ENCODE data around the gene TMEM50B.

TMEM50B gene

DNA sequence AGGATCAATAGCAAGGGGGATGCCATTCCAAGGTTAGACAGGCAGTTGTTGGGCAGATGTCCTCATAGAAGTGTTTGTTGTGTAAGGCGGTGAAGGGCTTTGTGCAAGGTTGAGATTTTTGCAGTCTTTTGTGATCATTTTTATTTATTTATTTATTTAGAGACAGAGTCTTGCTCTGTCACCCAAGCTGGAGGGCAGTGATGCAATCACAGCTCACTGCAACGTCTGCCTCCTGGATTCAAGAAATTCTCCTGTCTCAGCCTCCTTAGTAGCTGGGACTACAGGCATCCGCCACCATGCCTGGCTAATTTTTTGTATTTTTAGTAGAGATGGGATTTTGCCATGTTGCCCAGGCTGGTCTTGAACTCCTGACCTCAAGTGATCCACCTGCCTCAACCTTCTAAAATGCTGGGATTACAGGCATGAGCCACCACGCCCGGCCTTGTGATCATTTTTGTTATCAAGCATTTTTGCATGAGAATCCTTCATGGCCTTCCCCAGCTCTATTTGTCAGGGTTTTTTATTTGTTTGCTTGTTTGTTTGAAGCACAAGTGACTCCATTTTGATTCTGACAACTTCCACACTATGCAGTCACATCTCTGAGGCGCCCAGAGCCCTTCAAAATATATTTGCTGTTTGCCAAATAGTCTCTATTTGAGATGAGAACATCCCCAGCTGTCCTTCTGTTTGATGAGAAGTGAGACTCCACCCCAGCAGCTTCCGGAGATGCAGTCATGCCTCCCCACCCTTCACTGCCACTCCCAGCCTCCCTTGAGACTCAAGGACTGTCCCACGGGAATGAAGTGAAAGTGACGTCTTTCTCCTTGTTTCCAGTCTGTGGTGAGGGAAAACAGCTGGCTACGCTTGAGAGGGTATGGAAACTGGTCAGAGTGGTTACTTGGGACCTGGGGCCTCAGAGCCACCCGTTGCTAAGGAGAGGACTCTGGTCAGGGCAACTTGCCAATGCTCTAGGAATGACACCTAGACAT lies 38.0 kb downstream of the TMEM50B start:
- H3K4me3 ChIP-seq (ENCODE audit: low read depth, low read length), result no peak overlapping the region
- no peaks in the 10 kb centered on the region for H3K4me1 ChIP-seq (ENCODE audit: control insufficient read depth, insufficient read depth, low read length)
- no peaks in the 10 kb centered on the region for H3K9me3 ChIP-seq (ENCODE audit: control insufficient read depth, insufficient read depth, low read length)
- peaks cover 3% of the 10 kb centered on the region for H3K36me3 ChIP-seq (ENCODE audit: control insufficient read depth, insufficient read depth, low read length)
- H3K9ac ChIP-seq (ENCODE audit: low read depth, low read length), result no peak overlapping the region
- H3K27me3 ChIP-seq (ENCODE audit: control insufficient read depth, insufficient read depth, low read length), result no peaks in the 10 kb centered on the region

DNA sequence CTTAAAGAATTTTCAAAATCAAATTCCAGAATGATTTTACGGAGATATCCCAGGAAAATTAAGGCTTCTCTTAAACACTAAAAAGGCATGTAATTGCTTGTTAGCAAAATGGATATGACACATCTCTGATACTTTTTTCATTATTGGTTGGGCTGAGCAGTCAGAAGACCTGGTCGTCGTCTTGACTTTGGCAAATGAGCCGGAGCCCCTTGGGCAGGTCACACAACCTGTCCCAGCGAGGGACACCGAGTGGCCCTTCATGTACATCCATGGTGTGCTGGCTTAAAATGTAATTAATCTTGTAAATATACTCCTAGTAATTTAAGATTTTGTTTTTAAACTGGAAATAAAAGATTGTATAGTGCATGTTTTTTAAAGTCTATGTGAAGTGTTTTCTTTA lies 42.6 kb downstream of the TMEM50B start:
- H3K36me3 ChIP-seq (ENCODE audit: control insufficient read depth, insufficient read depth, low read length), result peaks cover 16% of the 10 kb centered on the region
- no peaks in the 10 kb centered on the region for H3K4me1 ChIP-seq (ENCODE audit: control insufficient read depth, insufficient read depth, low read length)
- H3K9ac ChIP-seq (ENCODE audit: low read depth, low read length), result no peak overlapping the region
- no peaks in the 10 kb centered on the region for H3K9me3 ChIP-seq (ENCODE audit: control insufficient read depth, insufficient read depth, low read length)
- H3K4me3 ChIP-seq (ENCODE audit: low read depth, low read length), result no peak overlapping the region
- no peaks in the 10 kb centered on the region for H3K27me3 ChIP-seq (ENCODE audit: control insufficient read depth, insufficient read depth, low read length)

DNA sequence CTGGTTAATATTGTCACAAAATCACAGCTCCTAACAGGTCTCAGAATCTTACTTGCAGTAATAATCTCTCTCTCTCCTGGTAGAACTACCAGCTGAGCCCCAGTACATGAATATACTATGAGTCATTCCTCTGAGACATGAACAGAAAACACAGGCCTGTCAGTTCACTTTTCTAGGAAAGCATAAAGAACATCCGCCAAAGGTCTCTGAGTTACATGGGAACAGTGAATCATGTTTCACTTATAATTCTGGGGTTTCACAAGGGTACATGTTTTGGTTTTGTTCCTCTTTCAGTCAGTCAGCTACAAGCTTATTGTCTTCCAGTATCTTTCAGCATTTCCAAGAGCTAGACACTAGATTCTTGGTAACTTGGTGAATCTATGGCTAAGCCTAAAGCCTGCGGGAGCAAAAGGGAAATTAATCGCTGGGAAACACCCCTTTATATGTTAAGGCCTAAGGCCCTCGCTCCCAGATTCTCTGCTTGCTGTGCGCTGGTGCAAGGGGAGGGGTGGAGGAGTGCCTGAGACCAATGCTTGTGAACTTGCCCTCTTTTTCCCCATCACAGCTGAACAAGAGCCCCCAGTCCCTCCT lies 44.9 kb downstream of the TMEM50B start:
- Histone ChIP-seq H3K36me3 (ENCODE audit: control insufficient read depth, insufficient read depth, low read length) (peaks cover 23% of the 10 kb centered on the region), H3K9me3 (ENCODE audit: control insufficient read depth, insufficient read depth, low read length) (no peaks in the 10 kb centered on the region), H3K27me3 (ENCODE audit: control insufficient read depth, insufficient read depth, low read length) (no peaks in the 10 kb centered on the region), H3K4me3 (ENCODE audit: low read depth, low read length) (no peak overlapping the region), H3K9ac (ENCODE audit: low read depth, low read length) (no peak overlapping the region), H3K4me1 (ENCODE audit: control insufficient read depth, insufficient read depth, low read length) (no peaks in the 10 kb centered on the region)

DNA sequence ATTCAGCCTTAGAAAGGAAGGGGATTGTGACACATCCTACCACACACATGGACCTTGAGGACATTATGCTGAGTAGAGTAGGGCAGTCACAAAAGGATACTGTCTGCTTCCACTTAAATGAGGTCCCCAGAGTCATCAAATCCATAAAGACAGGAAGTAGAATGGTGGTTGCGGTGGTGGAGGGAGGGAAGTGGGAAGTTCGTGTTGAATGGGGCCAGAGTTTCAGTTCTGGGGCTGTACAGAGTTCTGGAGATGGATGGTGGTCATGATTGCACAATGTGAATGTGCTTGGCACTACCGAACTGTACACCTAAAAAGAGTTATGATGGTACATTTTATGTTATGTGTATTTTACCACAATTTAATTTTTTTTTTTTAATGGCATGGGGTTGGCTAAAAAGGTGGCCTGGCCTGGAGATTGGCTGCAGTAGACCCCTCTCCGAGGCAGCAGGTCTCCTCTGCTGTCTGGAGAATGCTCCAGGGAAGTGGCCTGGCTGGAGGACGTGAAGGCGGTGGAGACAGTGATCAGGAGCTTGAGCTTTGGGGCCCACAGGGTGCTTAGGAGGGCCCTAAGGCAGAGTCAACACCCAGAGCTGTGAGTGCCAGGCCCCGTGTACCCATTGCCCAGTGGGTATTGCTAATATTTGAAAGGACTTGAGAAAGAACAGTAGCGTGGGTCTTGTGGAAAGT lies 46.2 kb downstream of the TMEM50B start:
- Histone ChIP-seq H3K9ac (ENCODE audit: low read depth, low read length) (no peak overlapping the region), H3K4me3 (ENCODE audit: low read depth, low read length) (no peak overlapping the region), H3K36me3 (ENCODE audit: control insufficient read depth, insufficient read depth, low read length) (peaks cover 28% of the 10 kb centered on the region), H3K9me3 (ENCODE audit: control insufficient read depth, insufficient read depth, low read length) (no peaks in the 10 kb centered on the region), H3K27me3 (ENCODE audit: control insufficient read depth, insufficient read depth, low read length) (no peaks in the 10 kb centered on the region), H3K4me1 (ENCODE audit: control insufficient read depth, insufficient read depth, low read length) (no peaks in the 10 kb centered on the region)

DNA sequence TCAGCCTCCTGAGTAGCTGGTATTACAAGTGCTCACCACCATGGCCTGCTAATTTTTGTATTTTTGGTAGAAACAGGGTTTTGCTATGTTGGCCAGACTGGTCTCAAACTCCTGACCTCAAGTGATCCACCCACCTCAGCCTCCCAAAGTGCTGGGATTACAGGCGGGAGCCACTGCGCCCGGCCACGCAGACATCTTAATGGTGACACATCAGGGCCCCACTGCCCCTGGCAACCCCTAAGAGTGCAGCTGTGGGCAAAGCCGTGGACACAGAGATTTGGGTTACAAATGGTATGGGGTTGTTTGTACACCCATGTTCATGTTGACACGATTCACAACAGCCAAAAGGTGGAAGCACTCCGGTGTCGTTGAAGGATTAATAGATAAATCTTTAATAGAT lies 46.8 kb downstream of the TMEM50B start:
- Histone ChIP-seq H3K36me3 (ENCODE audit: control insufficient read depth, insufficient read depth, low read length) (peaks cover 28% of the 10 kb centered on the region), H3K27me3 (ENCODE audit: control insufficient read depth, insufficient read depth, low read length) (no peaks in the 10 kb centered on the region), H3K4me1 (ENCODE audit: control insufficient read depth, insufficient read depth, low read length) (no peaks in the 10 kb centered on the region), H3K4me3 (ENCODE audit: low read depth, low read length) (no peak overlapping the region), H3K9me3 (ENCODE audit: control insufficient read depth, insufficient read depth, low read length) (no peaks in the 10 kb centered on the region), H3K9ac (ENCODE audit: low read depth, low read length) (no peak overlapping the region)

DNA sequence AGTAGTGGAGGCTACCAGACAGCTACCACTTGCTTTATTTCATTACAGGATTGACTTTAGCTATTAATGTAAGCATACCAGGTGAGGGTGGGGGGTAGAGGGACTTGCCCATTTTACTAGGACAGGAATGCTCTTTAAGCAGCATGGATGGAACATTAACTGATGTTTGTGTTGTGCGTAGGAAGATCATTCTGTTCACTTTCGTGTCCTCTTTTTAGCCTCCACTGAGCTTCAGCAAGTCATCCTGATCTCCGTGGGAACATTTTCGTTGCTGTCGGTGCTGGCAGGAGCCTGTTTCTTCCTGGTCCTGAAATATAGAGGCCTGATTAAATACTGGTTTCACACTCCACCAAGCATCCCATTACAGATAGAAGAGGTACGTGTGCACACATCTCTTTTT lies 47.3 kb downstream of the TMEM50B start:
- Histone ChIP-seq H3K9me3 (ENCODE audit: control insufficient read depth, insufficient read depth, low read length) (no peaks in the 10 kb centered on the region), H3K9ac (ENCODE audit: low read depth, low read length) (no peak overlapping the region), H3K4me1 (ENCODE audit: control insufficient read depth, insufficient read depth, low read length) (no peaks in the 10 kb centered on the region), H3K4me3 (ENCODE audit: low read depth, low read length) (no peak overlapping the region), H3K36me3 (ENCODE audit: control insufficient read depth, insufficient read depth, low read length) (peaks cover 28% of the 10 kb centered on the region), H3K27me3 (ENCODE audit: control insufficient read depth, insufficient read depth, low read length) (no peaks in the 10 kb centered on the region)

DNA sequence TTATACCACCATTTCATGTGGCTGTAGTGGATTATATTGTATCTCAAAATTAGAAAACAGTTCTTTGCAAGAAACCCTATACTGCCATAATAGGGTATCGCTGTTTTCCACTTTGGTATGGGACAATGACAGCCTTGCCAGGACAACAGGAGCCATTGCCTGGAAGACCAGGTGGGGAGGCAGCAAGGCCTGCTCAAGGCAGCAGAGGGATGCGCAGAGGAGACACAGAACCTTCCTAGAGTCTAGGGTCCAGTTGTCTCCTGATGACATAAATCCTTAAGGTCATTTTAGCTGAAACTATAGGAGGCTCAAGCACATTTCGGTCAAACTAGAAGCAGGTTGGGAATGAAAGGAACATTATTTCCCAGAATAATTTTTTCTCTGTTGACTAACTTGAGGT lies 48.9 kb downstream of the TMEM50B start:
- Histone ChIP-seq H3K4me3 (ENCODE audit: low read depth, low read length) (no peak overlapping the region), H3K36me3 (ENCODE audit: control insufficient read depth, insufficient read depth, low read length) (peaks cover 35% of the 10 kb centered on the region), H3K9ac (ENCODE audit: low read depth, low read length) (no peak overlapping the region), H3K9me3 (ENCODE audit: control insufficient read depth, insufficient read depth, low read length) (no peaks in the 10 kb centered on the region), H3K27me3 (ENCODE audit: control insufficient read depth, insufficient read depth, low read length) (no peaks in the 10 kb centered on the region), H3K4me1 (ENCODE audit: control insufficient read depth, insufficient read depth, low read length) (no peaks in the 10 kb centered on the region)

DNA sequence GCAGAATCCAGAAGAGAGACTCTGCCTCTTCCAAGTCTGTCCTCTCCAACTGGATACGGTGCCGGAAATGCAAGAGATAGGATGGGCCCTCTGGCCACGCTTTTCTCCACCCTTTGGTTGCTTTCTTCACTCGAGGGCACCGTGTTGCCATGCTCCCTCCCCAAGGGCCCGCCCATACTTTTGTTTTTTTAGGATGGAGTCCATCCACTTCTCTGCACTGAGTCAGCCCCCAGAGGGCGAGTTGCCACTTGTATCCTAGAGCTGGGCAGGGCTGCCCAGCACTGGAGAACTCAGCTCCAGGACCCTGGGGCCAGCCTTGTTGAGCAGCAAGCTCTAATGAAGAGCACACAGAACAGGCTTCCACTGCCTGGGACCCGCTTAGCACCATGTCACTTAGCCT lies 51.1 kb downstream of the TMEM50B start:
- H3K9me3 ChIP-seq (ENCODE audit: control insufficient read depth, insufficient read depth, low read length), result no peaks in the 10 kb centered on the region
- no peaks in the 10 kb centered on the region for H3K4me1 ChIP-seq (ENCODE audit: control insufficient read depth, insufficient read depth, low read length)
- peaks cover 49% of the 10 kb centered on the region for H3K36me3 ChIP-seq (ENCODE audit: control insufficient read depth, insufficient read depth, low read length)
- H3K27me3 ChIP-seq (ENCODE audit: control insufficient read depth, insufficient read depth, low read length), result no peaks in the 10 kb centered on the region
- no peak overlapping the region for H3K9ac ChIP-seq (ENCODE audit: low read depth, low read length)
- H3K4me3 ChIP-seq (ENCODE audit: low read depth, low read length), result no peak overlapping the region

DNA sequence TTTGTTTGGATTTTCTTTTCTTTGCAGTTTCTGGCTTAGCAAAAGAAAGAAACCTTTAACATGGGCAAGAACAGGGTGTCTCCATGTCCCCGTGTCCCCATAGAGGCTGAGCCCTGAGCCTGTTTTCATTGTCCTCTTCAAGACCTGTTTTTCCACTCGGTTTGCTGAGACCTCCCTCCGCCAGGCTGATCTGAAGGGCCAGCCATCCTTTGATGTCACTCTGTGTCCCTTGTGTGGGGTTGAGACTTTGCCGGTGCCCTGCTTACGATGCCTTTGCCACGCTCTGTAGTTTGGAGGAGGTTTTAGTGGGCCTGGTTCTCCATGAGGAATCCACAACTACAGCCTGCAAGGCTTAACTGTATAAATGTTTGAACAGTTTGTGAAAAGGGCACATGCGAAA lies 52.7 kb downstream of the TMEM50B start:
- Histone ChIP-seq H3K27me3 (ENCODE audit: control insufficient read depth, insufficient read depth, low read length) (no peaks in the 10 kb centered on the region), H3K36me3 (ENCODE audit: control insufficient read depth, insufficient read depth, low read length) (peaks cover 35% of the 10 kb centered on the region), H3K9ac (ENCODE audit: low read depth, low read length) (no peak overlapping the region), H3K4me3 (ENCODE audit: low read depth, low read length) (no peak overlapping the region), H3K9me3 (ENCODE audit: control insufficient read depth, insufficient read depth, low read length) (no peaks in the 10 kb centered on the region), H3K4me1 (ENCODE audit: control insufficient read depth, insufficient read depth, low read length) (no peaks in the 10 kb centered on the region)

DNA sequence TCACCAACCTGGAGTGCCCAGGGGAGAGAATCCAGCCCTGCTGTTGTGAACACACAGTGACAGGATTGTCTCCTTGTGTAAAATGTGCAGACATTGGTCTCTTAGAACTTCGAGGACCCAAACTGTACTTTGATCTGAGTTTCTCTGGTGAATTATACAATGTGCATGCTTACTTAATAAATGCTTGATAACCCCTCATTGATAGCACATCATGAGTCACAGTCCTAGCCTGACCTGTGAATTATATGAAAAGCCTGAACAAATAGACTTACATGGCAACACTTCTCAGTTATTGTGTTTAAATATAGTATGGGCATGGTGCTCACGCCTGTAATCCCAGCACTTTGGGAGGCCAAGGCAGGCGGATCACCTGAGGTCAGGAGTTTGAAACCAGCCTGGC lies 53.9 kb downstream of the TMEM50B start:
- Histone ChIP-seq H3K4me1 (ENCODE audit: control insufficient read depth, insufficient read depth, low read length) (no peaks in the 10 kb centered on the region), H3K4me3 (ENCODE audit: low read depth, low read length) (no peak overlapping the region), H3K36me3 (ENCODE audit: control insufficient read depth, insufficient read depth, low read length) (peaks cover 39% of the 10 kb centered on the region)

DNA sequence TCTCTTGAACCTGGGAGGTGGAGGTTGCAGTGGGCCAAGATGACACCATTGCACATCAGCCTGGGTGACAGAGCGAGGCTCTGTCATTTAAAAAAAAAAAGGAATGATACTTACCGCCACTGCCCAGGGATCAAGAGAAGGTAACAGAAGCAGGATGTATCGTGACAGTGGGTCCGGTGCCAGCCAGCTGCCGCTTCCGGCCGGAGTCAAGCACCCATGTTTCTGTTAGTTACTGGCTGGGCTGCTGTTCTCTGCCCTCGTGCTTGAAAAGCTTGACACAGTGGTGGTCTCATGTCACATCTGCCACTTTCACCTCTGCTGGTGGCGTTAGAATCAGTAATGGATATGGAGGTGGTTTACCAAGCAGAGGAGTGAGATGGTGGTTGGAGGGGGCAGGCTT lies 55.6 kb downstream of the TMEM50B start:
- Histone ChIP-seq H3K4me1 (ENCODE audit: control insufficient read depth, insufficient read depth, low read length) (no peaks in the 10 kb centered on the region), H3K4me3 (ENCODE audit: low read depth, low read length) (no peak overlapping the region), H3K27me3 (ENCODE audit: control insufficient read depth, insufficient read depth, low read length) (no peaks in the 10 kb centered on the region), H3K36me3 (ENCODE audit: control insufficient read depth, insufficient read depth, low read length) (peaks cover 32% of the 10 kb centered on the region), H3K9me3 (ENCODE audit: control insufficient read depth, insufficient read depth, low read length) (no peaks in the 10 kb centered on the region), H3K9ac (ENCODE audit: low read depth, low read length) (no peak overlapping the region)

More for the DNA sequence above, 53.9 kb downstream of the TMEM50B start:
- H3K9me3 ChIP-seq (ENCODE audit: control insufficient read depth, insufficient read depth, low read length), result no peaks in the 10 kb centered on the region
- no peaks in the 10 kb centered on the region for H3K27me3 ChIP-seq (ENCODE audit: control insufficient read depth, insufficient read depth, low read length)
- no peak overlapping the region for H3K9ac ChIP-seq (ENCODE audit: low read depth, low read length)
